Heart left ventricle (tissue), 16 donors: ENCODE data around the gene HJV. TPM values are rescaled to one million over a fixed set of nuclear protein-coding genes. Genes with fewer than 3 reads are reported as not detected.
"Not testable (repeated sequence)": the region's sequence is repeated elsewhere in the genome, so short reads cannot be mapped to it uniquely, and the experiment has no call there.

Experiments
- ATAC-seq, 4 donors: fragments of 200-7000 bp; cut with Tn5 transposase; one replicate each; pipeline ENCODE4 v1.9.1; 2020 to 2022; ENCODE audit warnings: moderate library complexity in 4 of 4, mild to moderate bottlenecking in 3 of 4, moderate number of reproducible peaks in 1 of 4
- DNase-seq, 5 donors: peaks; one replicate each; pipeline ENCODE4 v3.0.0-alpha.2; 2020
- H3K27ac ChIP-seq, 12 donors: fragments of 200-600 bp; sonication (generic) in 4 of 12; one replicate each; pipeline versions ENCODE4 v1.5.0 to v1.8.0; 2016 to 2022; ENCODE audit warnings: mild to moderate bottlenecking in 2 of 12
- H3K27me3 ChIP-seq, 9 donors: fragments of 200-600 bp; sonication (generic) in 2 of 9; one replicate each; pipeline versions ENCODE4 v1.5.1 to v1.8.0; 2016 to 2022; ENCODE audit warnings: mild to moderate bottlenecking in 3 of 9
- H3K36me3 ChIP-seq, 9 donors: fragments of 200-600 bp; sonication (generic) in 2 of 9; one replicate each; pipeline versions ENCODE4 v1.5.0 to v1.8.0; 2018 to 2022; ENCODE audit warnings: mild to moderate bottlenecking in 2 of 9
- H3K4me1 ChIP-seq, 12 donors: fragments of 200-600 bp; sonication (generic) in 4 of 12; one replicate each; pipeline versions ENCODE4 v1.5.0 to v1.8.0; 2016 to 2022; ENCODE audit warnings: mild to moderate bottlenecking in 3 of 12
- H3K4me3 ChIP-seq, 12 donors: fragments of 200-600 bp; sonication (generic) in 4 of 12; one replicate each; pipeline versions ENCODE4 v1.5.0 to v1.8.0; 2017 to 2022; ENCODE audit warnings: mild to moderate bottlenecking in 9 of 12, moderate library complexity in 4 of 12
- H3K9me3 ChIP-seq, 12 donors: fragments of 200-600 bp; sonication (generic) in 4 of 12; one replicate each; pipeline versions ENCODE4 v1.5.0 to v1.8.0; 2016 to 2022; ENCODE audit warnings: mild to moderate bottlenecking in 1 of 12
- POLR2A ChIP-seq, 2 donors: fragments of 450-650 bp; IDR thresholded peaks; one replicate each; pipeline ENCODE4 v1.6.1; 2017; ENCODE audit warnings: antibody characterized with exemption in 2 of 2, mild to moderate bottlenecking in 2 of 2, moderate library complexity in 2 of 2
- WGBS, 4 donors: extraction: QIAGEN DNeasy Blood & Tissue Kit in 2 of 4; methylation state at CpG; one replicate each; pipeline versions ENCODE4 v1.1.5 to v1.1.7; 2013 to 2018; 5-methylcytosine and 5-hydroxymethylcytosine counted together
- intact Hi-C, 10 donors: fragments of 100-400 bp; cut with DNase I; formaldehyde crosslinking; loops; one replicate each; pipeline versions ENCODE4 v1.11.1 to v1.14.2; 2022
- long read RNA-seq, 3 donors: library from polyadenylated mRNA; unstranded; transcript quantifications; one replicate each; pipeline ENCODE4 v2.0.0, GENCODE V29; 2020 to 2021
- polyA plus RNA-seq, 2 donors: library from polyadenylated mRNA; stranded (reverse); fragments of 200-250 nt; gene quantifications; one replicate each; pipeline ENCODE4 v1.2.3, GENCODE V29; 2013
- total RNA-seq, 9 donors: library from RNA; depleted of rRNA in 2 of 9; stranded (reverse); fragments of >200 nt in 2 of 9; fragmentation: NEBNext Ultra II Directional in 3 of 9; extraction: Animal tissue kit (Norgen Biotek cat#: 25700) in 3 of 9; gene quantifications; one replicate each; pipeline versions ENCODE4 v1.1.0 to v1.2.4, GENCODE V29; 2016 to 2023
- TF ChIP-seq, protein P1 (sequence below), 12 donors: fragments of 200-600 bp; sonication (generic) in 4 of 12; IDR thresholded peaks; one replicate each; pipeline versions ENCODE4 v1.5.0 to v1.8.0; 2018 to 2022; ENCODE audit warnings: antibody characterized with exemption in 12 of 12, mild to moderate bottlenecking in 5 of 12
- donor health status: ischemic (EF 13 %, LVEDD 7.1; RV severe dilation, severe dysfunction).
- donor health status: healthy with polysubstance abuse.
- donor health status: DM: no; HTN: yes; CAD: no.
- donor health status: DM: no; HTN: no; CAD: no.
- donor health status: ischemic (EF 25% LVEDD 6.9; RV normal size, moderate dysfunction).
- donor health status: ischemic (EF 25% LVEDD 5.7; RV mildly dilated, moderate dysfunction).
- donor health status: healthy.
- donor health status: DM: yes; HTN: yes; CAD: no.
- donor health status: ischemic (EF 35%, LVEDD 5.7; RV mildly dilated, moderate dysfunction).
- donor health status: nonischemic (EF 11% LVEDD 7.7; RV severe dilation, severe dysfunction).
- donor health status: DM: yes; HTN: yes; CAD: no.
- donor health status: PGD.
- donor health status: ischemic (EF 29% LVEDD 5.4; RV normal size, mild dysfunction).
- donor health status: nonischemic (EF 23%, LVEDD 6.1; RV moderate dilation, normal function).

Gene HJV, protein sequence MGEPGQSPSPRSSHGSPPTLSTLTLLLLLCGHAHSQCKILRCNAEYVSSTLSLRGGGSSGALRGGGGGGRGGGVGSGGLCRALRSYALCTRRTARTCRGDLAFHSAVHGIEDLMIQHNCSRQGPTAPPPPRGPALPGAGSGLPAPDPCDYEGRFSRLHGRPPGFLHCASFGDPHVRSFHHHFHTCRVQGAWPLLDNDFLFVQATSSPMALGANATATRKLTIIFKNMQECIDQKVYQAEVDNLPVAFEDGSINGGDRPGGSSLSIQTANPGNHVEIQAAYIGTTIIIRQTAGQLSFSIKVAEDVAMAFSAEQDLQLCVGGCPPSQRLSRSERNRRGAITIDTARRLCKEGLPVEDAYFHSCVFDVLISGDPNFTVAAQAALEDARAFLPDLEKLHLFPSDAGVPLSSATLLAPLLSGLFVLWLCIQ
- total RNA-seq: 100 to 1,000 TPM in 3 of 9 donors, 10 to 100 TPM in 6; 21.8 to 125 (median 79.5) TPM
- 10 to 100 TPM in 1 of 2 donors, under 1 TPM in 1; 0.62 to 37.7 TPM for polyA plus RNA-seq
- long read RNA-seq, donor 1, transcript HJV-201 (4 exons, 2,234 nt): minor isoform, 17 of 121 reads
- long read RNA-seq, donor 1, transcript HJV-205 (3 exons, 1,419 nt): minor isoform, 6 of 121 reads
- long read RNA-seq, donor 1, transcript HJV-202 (3 exons, 2,123 nt): major isoform, 55 of 121 reads
- long read RNA-seq, donor 1, partial matches to known transcripts: 10 of 121 reads
- long read RNA-seq, donor 1, other reads (novel, unspliced or antisense): 29 of 121 reads
- long read RNA-seq, donor 2, transcript HJV-204 (2 exons, 1,381 nt): minor isoform, 5 of 274 reads
- long read RNA-seq, donor 2, transcript HJV-201 (4 exons, 2,234 nt): minor isoform, 47 of 274 reads
- long read RNA-seq, donor 2, transcript HJV-205 (3 exons, 1,419 nt): minor isoform, 23 of 274 reads
- long read RNA-seq, donor 2, transcript HJV-202 (3 exons, 2,123 nt): major isoform, 136 of 274 reads
- long read RNA-seq, donor 2, partial matches to known transcripts: 17 of 274 reads
- long read RNA-seq, donor 2, other reads (novel, unspliced or antisense): 45 of 274 reads
- long read RNA-seq, donor 3, transcript HJV-202 (3 exons, 2,123 nt): major isoform, 7 of 22 reads
- long read RNA-seq, donor 3, partial matches to known transcripts: 2 of 22 reads
- long read RNA-seq, donor 3, other reads (novel, unspliced or antisense): 8 of 22 reads

DNA sequence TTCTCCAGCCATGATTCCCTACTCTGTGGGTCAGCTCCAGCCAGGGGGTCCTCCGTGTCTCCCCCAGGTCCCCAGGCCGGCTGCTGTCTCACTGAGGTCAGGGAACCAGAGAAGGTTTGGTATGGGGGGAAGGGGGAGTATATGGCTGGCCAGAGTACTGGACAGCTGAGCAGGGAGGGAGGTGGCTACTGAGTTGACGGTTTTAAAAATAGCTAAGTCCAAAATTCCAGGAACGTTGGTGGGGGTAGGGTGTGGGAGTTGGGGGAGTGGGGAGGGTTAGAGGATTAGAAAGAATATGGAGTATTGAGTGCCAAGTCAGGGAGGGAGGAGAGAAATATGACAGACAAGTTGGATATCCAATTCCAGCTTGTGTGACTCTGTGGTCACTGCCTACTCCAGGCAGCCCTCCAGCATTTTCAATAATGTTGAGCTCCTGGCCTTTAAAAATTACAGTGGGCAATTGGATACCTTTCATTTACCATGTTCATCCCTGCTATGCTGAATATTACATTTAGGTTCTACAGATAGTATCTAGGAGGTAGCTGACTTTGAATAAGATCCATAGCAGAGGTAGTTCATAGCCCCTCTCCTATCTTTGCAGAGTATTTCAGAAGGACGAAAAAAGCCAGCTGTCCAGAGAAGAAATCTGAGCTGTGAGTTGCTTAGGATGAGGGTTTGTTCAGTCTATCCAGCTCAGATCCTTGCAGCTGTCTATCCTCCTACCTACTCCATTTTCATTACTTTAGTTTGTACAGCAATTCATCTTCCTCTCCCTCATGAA is at the start of gene HJV:
Gene HJV, minus strand, starts transcription at position 114 of the 781 bp plus-strand sequence. CDS start 1,504 bp downstream, outside the sequence.
- DNase-seq (peak in 4 of 5 donors; percentile 42 to 49 (median 46)), ATAC-seq (peak; percentile 74 to 87 (median 78))
- H3K9me3 ChIP-seq: no peaks in the 10 kb centered on the region
- peak within 1 kb of the TSS in 10 of 12 donors; percentile 34 to 92 (median 75) for H3K27ac ChIP-seq
- TF ChIP-seq, protein P1, sequence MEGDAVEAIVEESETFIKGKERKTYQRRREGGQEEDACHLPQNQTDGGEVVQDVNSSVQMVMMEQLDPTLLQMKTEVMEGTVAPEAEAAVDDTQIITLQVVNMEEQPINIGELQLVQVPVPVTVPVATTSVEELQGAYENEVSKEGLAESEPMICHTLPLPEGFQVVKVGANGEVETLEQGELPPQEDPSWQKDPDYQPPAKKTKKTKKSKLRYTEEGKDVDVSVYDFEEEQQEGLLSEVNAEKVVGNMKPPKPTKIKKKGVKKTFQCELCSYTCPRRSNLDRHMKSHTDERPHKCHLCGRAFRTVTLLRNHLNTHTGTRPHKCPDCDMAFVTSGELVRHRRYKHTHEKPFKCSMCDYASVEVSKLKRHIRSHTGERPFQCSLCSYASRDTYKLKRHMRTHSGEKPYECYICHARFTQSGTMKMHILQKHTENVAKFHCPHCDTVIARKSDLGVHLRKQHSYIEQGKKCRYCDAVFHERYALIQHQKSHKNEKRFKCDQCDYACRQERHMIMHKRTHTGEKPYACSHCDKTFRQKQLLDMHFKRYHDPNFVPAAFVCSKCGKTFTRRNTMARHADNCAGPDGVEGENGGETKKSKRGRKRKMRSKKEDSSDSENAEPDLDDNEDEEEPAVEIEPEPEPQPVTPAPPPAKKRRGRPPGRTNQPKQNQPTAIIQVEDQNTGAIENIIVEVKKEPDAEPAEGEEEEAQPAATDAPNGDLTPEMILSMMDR (IDR thresholded peaks at IDR 0.05): no peak
- TF ChIP-seq POLR2A (IDR thresholded peaks at IDR 0.05): no peak
- H3K36me3 ChIP-seq: peaks cover 0 to 4% (median 0%) of the 10 kb centered on the region in 9 donors
- peak within 1 kb of the TSS in 11 of 12 donors; percentile 12 to 55 (median 43) for H3K4me3 ChIP-seq
- H3K4me1 ChIP-seq: peaks cover 0 to 22% (median 5%) of the 10 kb centered on the region in 12 donors
- WGBS, 4 donors: 35 to 52% (median 43%) methylated on average over 5 of the region's 5 CpGs
- H3K27me3 ChIP-seq: peaks cover 0 to 25% (median 0%) of the 10 kb centered on the region in 9 donors
- intact Hi-C loops: no loop called here

DNA sequence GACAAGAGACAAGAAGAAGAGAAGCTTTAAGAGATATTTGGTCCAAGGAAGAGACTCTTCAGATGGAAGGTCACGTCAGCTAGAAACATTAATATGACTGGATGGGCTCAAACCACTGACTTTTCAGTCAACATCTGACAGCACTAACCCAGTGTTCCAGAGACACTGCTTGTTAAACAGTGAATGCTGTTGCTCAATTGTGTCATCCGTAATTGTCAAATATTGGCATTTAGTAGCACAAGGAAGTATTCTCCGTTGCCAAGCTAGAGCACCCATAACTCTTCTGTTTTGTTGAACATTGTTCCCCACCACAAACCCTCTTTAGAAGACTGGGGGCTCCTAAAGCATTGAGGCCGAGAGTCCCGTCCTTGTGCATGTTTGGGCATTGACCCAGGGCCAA is 37.6 kb upstream of the HJV start:
- H3K4me1 ChIP-seq, H3K4me3 ChIP-seq, ATAC-seq, DNase-seq, intact Hi-C loops, H3K27ac ChIP-seq, H3K9me3 ChIP-seq, H3K36me3 ChIP-seq, H3K27me3 ChIP-seq: not testable (repeated sequence)
- 83 to 90% (median 88%) methylated on average over 4 to 5 of the region's 5 CpGs; no CpG with 5 or more reads in 1 of the 4 donors for WGBS, 4 donors

DNA sequence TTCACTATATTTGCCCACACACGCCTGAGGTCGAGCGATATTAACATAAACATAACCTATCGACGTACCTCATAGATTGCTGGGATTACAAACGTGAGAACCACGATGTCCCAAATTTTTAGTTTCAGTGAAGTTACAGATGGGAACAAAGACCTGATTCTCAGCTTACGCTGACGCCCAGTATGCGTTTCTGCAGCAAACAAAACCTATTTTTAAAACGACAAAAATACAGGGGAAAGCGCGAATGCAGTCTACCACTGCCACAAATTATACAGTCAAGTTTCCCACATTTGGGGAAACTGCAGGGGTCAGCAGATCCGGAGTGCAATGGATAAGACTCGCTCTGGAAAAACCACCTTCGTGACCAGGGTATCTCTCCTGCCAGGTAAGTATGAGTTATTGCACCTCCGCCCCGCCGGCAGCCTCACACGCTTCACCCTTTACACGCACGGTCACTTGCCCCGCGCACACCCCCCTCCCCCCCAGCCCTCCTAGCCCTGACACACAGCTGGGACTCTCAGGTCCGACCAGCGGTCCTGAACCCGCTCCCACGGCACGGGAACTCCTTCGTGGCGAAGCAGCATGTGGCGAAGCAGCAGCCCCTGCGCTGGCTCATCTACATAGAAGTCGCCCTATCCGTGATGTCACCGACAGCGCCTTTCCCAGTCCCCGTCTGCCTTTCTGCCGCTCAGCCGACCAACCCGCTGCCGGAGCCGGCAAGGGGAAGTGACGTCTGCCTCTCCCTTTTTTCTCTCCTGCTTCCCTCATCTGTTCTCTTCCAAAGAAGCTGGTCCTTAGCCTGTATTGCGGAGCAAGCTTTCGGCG is 30.5 kb upstream of the HJV start:
- intact Hi-C loops, H3K9me3 ChIP-seq, H3K36me3 ChIP-seq, H3K27me3 ChIP-seq, H3K4me1 ChIP-seq: not testable (repeated sequence)
- ATAC-seq: peak; percentile 74 to 94 (median 90)
- Histone ChIP-seq H3K27ac (peak overlapping the region; percentile 61 to 90 (median 80)), H3K4me3 (peak overlapping the region in 11 of 12 donors; percentile 27 to 53 (median 46))
- peak; percentile 81 to 92 (median 92) for DNase-seq
- peak in 1 of 2 donors; percentile 42 for TF ChIP-seq POLR2A (IDR thresholded peaks at IDR 0.05)
- WGBS, 4 donors: 1 to 4% (median 3%) methylated on average over 46 to 47 of the region's 47 CpGs

DNA sequence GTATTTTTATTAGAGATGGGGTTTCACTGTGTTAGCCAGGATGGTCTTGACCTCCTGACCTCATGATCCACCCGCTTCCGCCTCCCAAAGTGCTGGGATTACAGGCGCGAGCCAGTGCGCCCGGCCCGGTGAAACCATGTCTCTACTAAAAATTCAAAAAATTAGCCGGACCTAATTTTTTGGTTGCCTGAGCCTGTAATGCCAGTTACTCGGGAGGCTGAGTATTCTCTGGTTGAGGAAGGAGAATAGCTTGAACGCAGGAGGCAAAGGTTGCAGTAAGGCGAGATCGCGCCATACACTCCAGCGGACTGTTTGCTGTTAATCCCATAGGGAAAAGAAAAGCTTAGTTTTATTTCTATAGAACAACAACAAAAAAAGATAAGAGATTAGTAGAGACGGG is 29.9 kb upstream of the HJV start:
- Histone ChIP-seq H3K27me3 (no peaks in the 10 kb centered on the region), H3K27ac (peak overlapping the region in 11 of 12 donors; percentile 66 to 90 (median 81)), H3K4me1 (peaks cover 0 to 10% (median 0%) of the 10 kb centered on the region in 12 donors), H3K4me3 (peak overlapping the region in 10 of 12 donors; percentile 5 to 53 (median 47)), H3K36me3 (no peaks in the 10 kb centered on the region), H3K9me3 (no peaks in the 10 kb centered on the region)
- DNase-seq (no peak), ATAC-seq (peak in 3 of 4 donors; percentile 8 to 53 (median 43))
- 59 to 64% (median 60%) methylated on average over 15 of the region's 15 CpGs for WGBS, 4 donors
- TF ChIP-seq POLR2A (IDR thresholded peaks at IDR 0.05): no peak
- TF ChIP-seq, protein P1 (IDR thresholded peaks at IDR 0.05): no peak
- intact Hi-C loops: no loop called here

DNA sequence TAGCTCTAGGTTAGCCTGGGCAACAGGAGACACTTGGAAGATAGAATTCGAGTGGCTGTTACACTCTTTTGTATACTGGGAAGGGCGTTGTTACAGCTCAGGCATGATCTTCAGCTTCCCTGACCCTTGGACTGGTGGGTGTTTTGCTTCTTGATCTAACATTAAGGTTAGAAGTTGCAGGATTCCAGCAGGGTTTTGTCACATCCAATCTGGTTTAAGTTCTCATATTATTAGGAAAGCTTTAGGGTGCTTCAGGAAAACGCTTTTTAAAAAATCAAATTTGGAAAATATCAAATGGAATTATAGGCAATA is 29.1 kb upstream of the HJV start:
- ATAC-seq, H3K27me3 ChIP-seq, H3K36me3 ChIP-seq, DNase-seq, H3K4me3 ChIP-seq, H3K4me1 ChIP-seq, intact Hi-C loops, H3K9me3 ChIP-seq, H3K27ac ChIP-seq: not testable (repeated sequence)
- 62 to 83% (median 73%) methylated on average over 3 of the region's 3 CpGs for WGBS, 4 donors

DNA sequence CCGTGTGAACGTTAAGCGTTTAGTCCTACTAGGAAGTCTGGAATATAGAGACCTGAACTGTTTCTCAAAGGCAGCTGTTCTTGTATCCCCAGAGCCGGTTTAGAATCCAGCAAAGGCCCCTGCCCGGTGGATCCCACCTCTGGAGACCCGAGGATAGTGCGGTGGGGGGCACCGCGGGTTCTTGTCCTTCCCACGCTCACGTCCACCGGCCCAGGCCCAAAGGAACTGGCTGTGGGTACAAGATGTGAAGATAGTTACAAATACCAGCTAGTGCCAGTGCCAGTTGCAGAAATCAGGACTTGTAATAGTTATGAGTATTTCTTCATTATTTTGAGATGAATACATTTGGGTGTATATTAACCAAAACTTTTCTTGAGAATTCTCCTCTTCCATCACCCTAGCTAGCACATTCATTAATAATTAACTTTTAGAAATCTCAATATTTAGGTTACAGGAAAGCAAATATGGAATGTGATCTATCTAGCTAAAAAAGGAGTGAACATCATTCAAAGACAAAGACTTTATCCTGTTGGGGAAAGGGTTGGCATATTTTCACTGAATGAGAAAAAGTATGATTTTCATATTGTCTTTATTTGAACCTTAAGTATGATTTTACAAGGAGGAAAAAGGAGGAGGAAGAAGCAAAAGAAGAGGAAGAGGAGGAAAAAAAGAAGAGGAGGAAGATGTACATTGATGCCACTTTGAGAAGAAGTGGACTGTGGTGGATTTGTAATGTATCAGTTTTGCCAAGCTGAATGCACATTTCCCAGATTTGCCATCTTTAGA is 28.5 kb upstream of the HJV start:
- H3K4me3 ChIP-seq, H3K36me3 ChIP-seq, H3K9me3 ChIP-seq, ATAC-seq, H3K27me3 ChIP-seq, H3K4me1 ChIP-seq, intact Hi-C loops, H3K27ac ChIP-seq, DNase-seq: not testable (repeated sequence)
- 83 to 93% (median 91%) methylated on average over 9 to 12 of the region's 12 CpGs for WGBS, 4 donors
